HEK293 (cell line): Measurements from ENCODE around the gene ZBTB43.

Experiments used
- CTCF ChIA-PET: fragments of 350-600 bp; formaldehyde crosslinking; extraction: SDS; loops from one replicate; lab custom pipeline; 2021; ENCODE audit warnings: antibody characterized with exemption; lab: Yijun Ruan, JAX
- POLR2A ChIA-PET: fragments of 300-600 bp; formaldehyde crosslinking; extraction: SDS; loops from one replicate; lab custom pipeline; 2020; ENCODE audit warnings: antibody characterized with exemption, inconsistent platforms; lab: Yijun Ruan, JAX
- H3K27ac ChIP-seq: fragments of 200-500 bp; sonication (Bioruptor generic); 2 replicates; pipeline ENCODE4 v1.5.1; 2014; ENCODE audit warnings: low read depth, low read length, control low read depth, inconsistent platforms; ENCODE audit errors: extremely low read depth
- H3K36me3 ChIP-seq, 2 experiments: fragments of 200-500 bp in 1 of 2; sonication (Bioruptor generic) in 1 of 2; 1 replicate in 1 of 2; 2 replicates in 1 of 2; pipeline ENCODE4 v1.5.1; 2014 to 2017; ENCODE audit warnings: inconsistent platforms in 2 of 2, low read length in 2 of 2; ENCODE audit not compliant: control insufficient read depth in 2 of 2, insufficient read depth in 1 of 2
- H3K4me1 ChIP-seq: fragments of 200-500 bp; sonication (Bioruptor generic); 2 replicates; pipeline ENCODE4 v1.5.1; 2014; ENCODE audit warnings: mild to moderate bottlenecking, low read length, inconsistent platforms; ENCODE audit not compliant: control insufficient read depth, insufficient read depth
- H3K4me3 ChIP-seq: 2 replicates; pipeline ENCODE4 v1.5.1; 2011; ENCODE audit warnings: low read depth, mild to moderate bottlenecking, control low read depth, low read length, moderate library complexity
- H3K9me3 ChIP-seq: fragments of 200-500 bp; sonication (Bioruptor generic); 2 replicates; pipeline ENCODE4 v1.5.1; 2014; ENCODE audit warnings: low read depth, low read length, inconsistent platforms; ENCODE audit not compliant: control insufficient read depth, insufficient read depth
- FEZF1 ChIP-seq: fragments of 450-650 bp; formaldehyde crosslinking; IDR thresholded peaks from 2 replicates; pipeline ENCODE4 v1.5.1; 2016; ENCODE audit warnings: missing biosample characterization, missing genetic modification characterization
- HOXA7 ChIP-seq: sonication (generic); formaldehyde crosslinking; IDR thresholded peaks from 2 replicates; pipeline ENCODE4 v1.8.1; 2022; ENCODE audit warnings: missing genetic modification reagents, borderline replicate concordance
- KLF17 ChIP-seq: fragments of 450-650 bp; formaldehyde crosslinking; IDR thresholded peaks from 2 replicates; pipeline ENCODE4 v1.5.1; 2016; ENCODE audit warnings: missing biosample characterization, missing genetic modification characterization
- SCRT2 ChIP-seq: fragments of 450-650 bp; formaldehyde crosslinking; IDR thresholded peaks from 2 replicates; pipeline ENCODE4 v1.5.1; 2016; ENCODE audit warnings: missing biosample characterization, missing genetic modification characterization
- ZBTB49 ChIP-seq: fragments of 450-650 bp; formaldehyde crosslinking; IDR thresholded peaks from 2 replicates; pipeline ENCODE4 v1.5.1; 2016; ENCODE audit warnings: missing biosample characterization, missing genetic modification characterization, low read depth
- ZEB2 ChIP-seq: fragments of 450-650 bp; formaldehyde crosslinking; IDR thresholded peaks from 2 replicates; pipeline ENCODE4 v1.5.1; 2016; ENCODE audit warnings: missing biosample characterization, missing genetic modification characterization
- ZNF132 ChIP-seq: fragments of 450-650 bp; formaldehyde crosslinking; IDR thresholded peaks from 2 replicates; pipeline ENCODE4 v1.5.1; 2017; ENCODE audit warnings: missing biosample characterization, missing genetic modification characterization, borderline replicate concordance
- ZNF211 ChIP-seq: fragments of 450-650 bp; formaldehyde crosslinking; IDR thresholded peaks from 2 replicates; pipeline ENCODE4 v1.5.1; 2016; ENCODE audit warnings: low read depth, missing biosample characterization, missing genetic modification characterization
- ZNF280D ChIP-seq: fragments of 450-650 bp; formaldehyde crosslinking; IDR thresholded peaks from 2 replicates; pipeline ENCODE4 v1.5.1; 2016; ENCODE audit warnings: missing biosample characterization, missing genetic modification characterization
- ZNF521 ChIP-seq: fragments of 450-650 bp; formaldehyde crosslinking; IDR thresholded peaks from 2 replicates; pipeline ENCODE4 v1.5.1; 2017; ENCODE audit warnings: missing biosample characterization, mild to moderate bottlenecking, missing genetic modification characterization
- ZNF571 ChIP-seq: fragments of 450-650 bp; formaldehyde crosslinking; IDR thresholded peaks from 2 replicates; pipeline ENCODE4 v1.5.0; 2017; ENCODE audit warnings: missing biosample characterization, missing genetic modification characterization
- ZNF645 ChIP-seq: fragments of 450-650 bp; formaldehyde crosslinking; IDR thresholded peaks from 2 replicates; pipeline ENCODE4; 2016; ENCODE audit warnings: missing biosample characterization, missing genetic modification characterization
- ZNF664 ChIP-seq: fragments of 450-650 bp; formaldehyde crosslinking; IDR thresholded peaks from 2 replicates; pipeline ENCODE4 v1.5.1; 2016; ENCODE audit warnings: missing biosample characterization, missing genetic modification characterization
- ZNF692 ChIP-seq: fragments of 450-650 bp; formaldehyde crosslinking; IDR thresholded peaks from 2 replicates; pipeline ENCODE4 v1.5.1; 2016; ENCODE audit warnings: missing biosample characterization, missing genetic modification characterization
- ZNF76 ChIP-seq: fragments of 450-650 bp; formaldehyde crosslinking; IDR thresholded peaks from 2 replicates; pipeline ENCODE4; 2016; ENCODE audit warnings: low read depth, missing biosample characterization, missing genetic modification characterization, borderline replicate concordance
- ZNF791 ChIP-seq: fragments of 450-650 bp; formaldehyde crosslinking; IDR thresholded peaks from 2 replicates; pipeline ENCODE4 v1.5.1; 2016; ENCODE audit warnings: missing biosample characterization, missing genetic modification characterization
- ZNF837 ChIP-seq: fragments of 450-650 bp; formaldehyde crosslinking; IDR thresholded peaks from 2 replicates; pipeline ENCODE4 v1.5.1; 2016; ENCODE audit warnings: missing biosample characterization, missing genetic modification characterization
- ZNF843 ChIP-seq: fragments of 450-650 bp; formaldehyde crosslinking; IDR thresholded peaks from 2 replicates; pipeline ENCODE4 v1.5.1; 2016; ENCODE audit warnings: missing biosample characterization, missing genetic modification characterization
- ZSCAN18 ChIP-seq: fragments of 450-650 bp; formaldehyde crosslinking; IDR thresholded peaks from 2 replicates; pipeline ENCODE4 v1.5.1; 2016; ENCODE audit warnings: missing biosample characterization, missing genetic modification characterization

Gene ZBTB43

GRCh38 chr9:126839301-126839700 lies 34.5 kb downstream of the ZBTB43 start:
- no peak for TF ChIP-seq FEZF1
- TF ChIP-seq ZNF791, result no peak
- TF ChIP-seq ZNF521 (tag by site-specific recombination), result no peak
- TF ChIP-seq ZNF837, result no peak
- no peak for TF ChIP-seq ZNF211 (tag by site-specific recombination)
- no peak for TF ChIP-seq ZNF76 (tag by site-specific recombination)
- no peak for TF ChIP-seq ZEB2
- TF ChIP-seq ZNF692 (tag by site-specific recombination), result no peak
- TF ChIP-seq SCRT2 (tag by site-specific recombination), result no peak
- no peak for TF ChIP-seq ZNF571
- TF ChIP-seq ZNF280D, result no peak
- no peak for TF ChIP-seq ZBTB49 (tag by site-specific recombination)
- no peak for TF ChIP-seq ZNF645 (tag by site-specific recombination)
- TF ChIP-seq ZSCAN18, result no peak
- no peak for TF ChIP-seq HOXA7 (CRISPR knock-in tag)
- TF ChIP-seq ZNF132 (tag by site-specific recombination), result no peak
- TF ChIP-seq ZNF664, result no peak
- TF ChIP-seq KLF17, result no peak
- TF ChIP-seq ZNF843 (tag by site-specific recombination), result no peak
- CTCF ChIA-PET, result interaction anchor here (1.2 to 1.8 kb wide), 2 partner anchors 14 to 20 kb away, joined by 3 to 8 read pairs; no protein-coding TSS in a partner anchor
- no peaks in the 10 kb centered on the region for H3K9me3 ChIP-seq
- no peaks in the 10 kb centered on the region for H3K4me1 ChIP-seq
- H3K36me3 ChIP-seq, result peaks cover 4 to 20% of the 10 kb centered on the region in 2 experiments; a peak in 2 of 3 replicates
- POLR2A ChIA-PET, result no interaction called here
- H3K4me3 ChIP-seq, result no peak overlapping the region
- no peak overlapping the region for H3K27ac ChIP-seq
